Uterus (tissue), 4 donors: Measurements from ENCODE around the gene CHST10. TPM values are rescaled to one million over a fixed set of nuclear protein-coding genes. Genes with fewer than 3 reads are reported as not detected.

Experiments
- DNase-seq, 2 donors: peaks; one replicate each; pipeline ENCODE4 v3.0.0-alpha.2; 2019 to 2020
- H3K27ac ChIP-seq, 2 donors: fragments of 200-600 bp; sonication (generic); 1 replicate in 1 of 2; 2 replicates in 1 of 2; pipeline ENCODE4 v1.5.1; 2016 to 2018
- H3K27me3 ChIP-seq, 2 donors: fragments of 200-600 bp; sonication (generic); one replicate each; pipeline ENCODE4 v1.5.1; 2018 to 2019; ENCODE audit warnings: control low read depth in 1 of 2
- H3K36me3 ChIP-seq, 2 donors: fragments of 200-600 bp; sonication (generic); one replicate each; pipeline ENCODE4 v1.5.1; 2019; ENCODE audit warnings: control low read depth in 1 of 2
- H3K4me1 ChIP-seq, 2 donors: fragments of 200-600 bp; sonication (generic); one replicate each; pipeline ENCODE4 v1.5.1; 2018 to 2019; ENCODE audit warnings: control low read depth in 1 of 2
- H3K4me3 ChIP-seq, 2 donors: fragments of 200-600 bp; sonication (generic); 1 replicate in 1 of 2; 2 replicates in 1 of 2; pipeline ENCODE4 v1.5.1; 2018 to 2019; ENCODE audit warnings: mild to moderate bottlenecking in 1 of 2
- H3K9me3 ChIP-seq, 2 donors: fragments of 200-600 bp; sonication (generic); one replicate each; pipeline ENCODE4 v1.5.1; 2019; ENCODE audit warnings: control low read depth in 1 of 2
- CTCF ChIP-seq, 4 experiments: fragments of 200-600 bp in 2 of 4; fragments of 450-650 bp in 2 of 4; sonication (generic) in 2 of 4; IDR thresholded peaks; one replicate each; pipeline ENCODE4 v1.5.1; 2016 to 2019; ENCODE audit warnings: antibody characterized with exemption in 4 of 4, mild to moderate bottlenecking in 2 of 4, moderate library complexity in 1 of 4
- POLR2A ChIP-seq, 2 donors: fragments of 450-650 bp; IDR thresholded peaks; one replicate each; pipeline ENCODE4 v1.6.1; 2016; ENCODE audit warnings: antibody characterized with exemption in 2 of 2, mild to moderate bottlenecking in 1 of 2, moderate library complexity in 1 of 2
- intact Hi-C: fragments of 100-400 bp; cut with DNase I; formaldehyde crosslinking; loops from one replicate; pipeline ENCODE4 v1.15.1; 2023; ENCODE audit warnings: low total_unique reads
- total RNA-seq, 4 donors: library from RNA; depleted of rRNA in 3 of 4; stranded (reverse); fragments of >200 nt in 3 of 4; gene quantifications; one replicate each; pipeline versions ENCODE4 v1.1.0 to v1.2.4, GENCODE V29; 2014 to 2023
- donor health status: DM: yes; HTN: yes; CAD: no.

Gene CHST10
- total RNA-seq, 4 donors from 2014 or later = 0.88 to 38.4 (median 18.9) TPM

GRCh38 chr2:100409975-100410647, 7.4 kb downstream of the CHST10 start:
- H3K36me3 ChIP-seq = no peaks in the 10 kb centered on the region
- DNase-seq = no peak
- H3K27ac ChIP-seq = no peak overlapping the region

DNA sequence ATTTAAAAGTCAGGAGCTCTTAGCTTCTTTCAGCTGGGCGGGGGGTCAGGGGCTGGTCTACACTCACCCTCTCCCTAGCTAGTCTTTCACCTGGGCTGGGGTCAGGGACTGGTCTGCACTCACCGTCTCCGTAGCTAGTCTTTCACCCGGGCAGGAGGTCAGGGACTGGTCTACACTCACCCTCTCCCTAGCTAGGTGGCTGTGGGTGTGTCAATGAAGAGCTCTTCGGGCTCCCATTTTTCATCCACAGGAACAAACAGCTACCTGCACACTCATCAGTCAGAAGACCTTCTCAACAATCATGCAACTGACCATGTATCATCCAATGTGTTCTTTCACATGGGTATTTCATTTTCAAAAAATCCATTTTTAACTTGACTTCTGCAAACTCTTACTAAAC, 8.0 kb downstream of the CHST10 start:
- Histone ChIP-seq H3K27ac (no peak overlapping the region), H3K27me3 (no peaks in the 10 kb centered on the region), H3K4me3 (no peak overlapping the region), H3K9me3 (no peaks in the 10 kb centered on the region), H3K4me1 (no peaks in the 10 kb centered on the region), H3K36me3 (no peaks in the 10 kb centered on the region)
- TF ChIP-seq POLR2A (IDR thresholded peaks at IDR 0.05) (no peak), CTCF (IDR thresholded peaks at IDR 0.05) (no peak)
- intact Hi-C loops = no loop called here
- DNase-seq = no peak

More at GRCh38 chr2:100409975-100410647, 7.4 kb downstream of the CHST10 start:
- no peak for TF ChIP-seq POLR2A (IDR thresholded peaks at IDR 0.05)
- Histone ChIP-seq H3K9me3 (no peaks in the 10 kb centered on the region), H3K4me1 (no peaks in the 10 kb centered on the region), H3K4me3 (no peak overlapping the region), H3K27me3 (no peaks in the 10 kb centered on the region)
- intact Hi-C loops = no loop called here

DNA sequence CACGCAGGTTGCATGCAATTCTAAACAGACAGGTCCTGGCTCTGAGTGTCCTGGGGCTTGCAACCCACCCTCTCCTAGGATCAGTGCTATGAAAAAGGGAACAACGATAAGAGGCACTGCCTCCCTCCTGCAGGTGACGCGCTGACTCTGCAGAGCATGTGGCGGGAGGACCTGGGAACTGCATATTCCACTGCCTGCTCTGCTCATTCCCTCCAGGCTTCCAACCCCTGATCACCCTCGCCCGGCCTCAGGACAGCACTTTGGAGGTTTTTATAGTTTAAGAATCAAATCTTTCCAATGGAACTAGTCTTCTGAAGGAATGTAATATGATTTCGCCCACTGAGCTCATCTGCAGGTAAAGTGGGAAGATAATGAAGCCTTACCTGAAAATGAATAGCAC, 8.5 kb downstream of the CHST10 start:
- DNase-seq = no peak
- Histone ChIP-seq H3K36me3 (no peaks in the 10 kb centered on the region), H3K9me3 (no peaks in the 10 kb centered on the region), H3K4me3 (no peak overlapping the region), H3K27me3 (no peaks in the 10 kb centered on the region), H3K27ac (no peak overlapping the region), H3K4me1 (no peaks in the 10 kb centered on the region)
- intact Hi-C loops = no loop called here
- no peak for TF ChIP-seq CTCF (IDR thresholded peaks at IDR 0.05)
- no peak for TF ChIP-seq POLR2A (IDR thresholded peaks at IDR 0.05)

GRCh38 chr2:100408104-100408503, 9.4 kb downstream of the CHST10 start:
- no peaks in the 10 kb centered on the region for H3K36me3 ChIP-seq
- TF ChIP-seq CTCF (IDR thresholded peaks at IDR 0.05) (no peak), POLR2A (IDR thresholded peaks at IDR 0.05) (no peak)
- intact Hi-C loops = no loop called here

DNA sequence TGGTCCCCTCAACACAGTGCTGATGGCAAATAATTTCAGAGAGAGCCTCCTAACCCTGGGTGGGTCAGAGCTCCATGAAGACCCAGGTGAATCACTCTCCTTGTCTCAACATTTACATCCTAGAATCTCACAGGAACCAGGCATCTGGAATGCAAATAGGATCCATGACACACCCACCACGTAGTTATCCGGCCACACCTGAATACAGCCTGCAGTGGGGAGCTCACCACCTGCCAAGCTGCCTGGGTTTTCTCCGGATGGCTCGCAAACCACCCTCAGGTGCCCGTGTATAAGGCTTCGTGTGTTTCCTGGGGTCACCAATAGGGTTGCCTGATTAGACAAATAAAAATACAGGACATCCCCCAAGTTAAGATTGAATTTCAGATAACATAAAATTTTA, 9.9 kb downstream of the CHST10 start:
- H3K36me3 ChIP-seq = no peaks in the 10 kb centered on the region
- intact Hi-C loops = no loop called here
- H3K4me3 ChIP-seq = no peak overlapping the region

More at GRCh38 chr2:100408104-100408503, 9.4 kb downstream of the CHST10 start:
- H3K27me3 ChIP-seq = no peaks in the 10 kb centered on the region
- H3K4me1 ChIP-seq = no peaks in the 10 kb centered on the region
- DNase-seq = no peak
- H3K27ac ChIP-seq = no peak overlapping the region
- H3K4me3 ChIP-seq = no peak overlapping the region
- no peaks in the 10 kb centered on the region for H3K9me3 ChIP-seq

More for the DNA sequence above, 9.9 kb downstream of the CHST10 start:
- no peak for DNase-seq
- H3K27me3 ChIP-seq = no peaks in the 10 kb centered on the region
- H3K27ac ChIP-seq = no peak overlapping the region
- H3K9me3 ChIP-seq = no peaks in the 10 kb centered on the region
- TF ChIP-seq CTCF (IDR thresholded peaks at IDR 0.05) (no peak), POLR2A (IDR thresholded peaks at IDR 0.05) (no peak)
- no peaks in the 10 kb centered on the region for H3K4me1 ChIP-seq
